A673 (cell line): ENCODE measurements around the gene FAM227A. TPM values are rescaled to one million over a fixed set of nuclear protein-coding genes. Genes with fewer than 3 reads are reported as not detected.
"Not testable (repeated sequence)": the region's sequence is repeated elsewhere in the genome, so short reads cannot be mapped to it uniquely, and the experiment has no call there.

Source experiments
- BruUV-seq: library from RNA; stranded (reverse); fragments of 400-500 nt; replicated peaks from 2 replicates; lab custom pipeline; 2021; lab: Mats Ljungman, UMichigan
- CTCF ChIA-PET: fragments of 300-600 bp; sonication (Branson Sonifier 250); formaldehyde crosslinking; loops from one replicate; lab custom pipeline; 2022; ENCODE audit warnings: antibody characterized with exemption; lab: Charles Lee
- POLR2A ChIA-PET: fragments of 300-600 bp; sonication (Branson Sonifier 250); formaldehyde crosslinking; loops from one replicate; lab custom pipeline; 2022; ENCODE audit warnings: antibody characterized with exemption; ENCODE audit not compliant: low non-redundant PET; lab: Charles Lee
- DNase-seq: peaks from one replicate; pipeline ENCODE4 v3.0.0-alpha.2; 2015; ENCODE audit warnings: low spot score
- H3K27ac ChIP-seq: fragments of 200-600 bp; sonication (generic); 2 replicates; pipeline ENCODE4 v1.5.1; 2016; ENCODE audit warnings: mixed run types, low read depth, mild to moderate bottlenecking, mixed read lengths, antibody characterized with exemption, low read length; ENCODE audit not compliant: poor library complexity, severe bottlenecking
- H3K27me3 ChIP-seq: fragments of 200-600 bp; sonication (generic); replicated peaks from 2 replicates; pipeline ENCODE4 v1.6.1; 2017; ENCODE audit warnings: mixed run types, low read depth, mild to moderate bottlenecking, mixed read lengths, antibody characterized with exemption, low read length; ENCODE audit not compliant: insufficient read depth, poor library complexity
- H3K36me3 ChIP-seq: fragments of 200-600 bp; sonication (generic); 2 replicates; pipeline ENCODE4 v1.6.1; 2016; ENCODE audit warnings: mixed run types, mild to moderate bottlenecking, mixed read lengths, antibody characterized with exemption, low read length; ENCODE audit not compliant: insufficient read depth, poor library complexity, severe bottlenecking
- H3K4me1 ChIP-seq: fragments of 200-600 bp; sonication (generic); 2 replicates; pipeline ENCODE4 v1.6.1; 2017; ENCODE audit warnings: mixed run types, mild to moderate bottlenecking, mixed read lengths, antibody characterized with exemption, low read length; ENCODE audit not compliant: insufficient read depth, poor library complexity, severe bottlenecking
- H3K4me3 ChIP-seq: fragments of 200-600 bp; sonication (generic); 2 replicates; pipeline ENCODE4 v1.5.1; 2016; ENCODE audit warnings: low read depth, mixed run types, mild to moderate bottlenecking, mixed read lengths, low read length; ENCODE audit not compliant: poor library complexity, severe bottlenecking
- H3K9me3 ChIP-seq: fragments of 200-600 bp; sonication (generic); 2 replicates; pipeline ENCODE4 v1.6.1; 2016; ENCODE audit warnings: mixed run types, low read depth, mild to moderate bottlenecking, mixed read lengths, antibody characterized with exemption, low read length; ENCODE audit not compliant: poor library complexity, severe bottlenecking
- EZH2 ChIP-seq: fragments of 200-600 bp; sonication (generic); IDR thresholded peaks from 2 replicates; pipeline ENCODE4 v1.6.1; 2017; ENCODE audit warnings: borderline replicate concordance, low read depth, mild to moderate bottlenecking, mixed read lengths, antibody characterized with exemption, low read length; ENCODE audit not compliant: poor library complexity, severe bottlenecking
- intact Hi-C: fragments of 100-400 bp; cut with micrococcal nuclease; formaldehyde crosslinking; loops from one replicate; pipeline ENCODE4 v1.10.0; 2022; ENCODE audit not compliant: unreplicated experiment
- total RNA-seq: library from RNA; stranded (reverse); gene quantifications from 2 replicates; pipeline ENCODE4 v1.2.3, GENCODE V29; 2021
- TF ChIP-seq, protein P1 (sequence below): fragments of 300-800, 200-600 bp; sonication (generic); conservative IDR thresholded peaks from 2 replicates; pipeline ENCODE4 v1.5.1; 2017; ENCODE audit warnings: low read depth, mild to moderate bottlenecking, antibody characterized with exemption, low read length, moderate library complexity, mixed read lengths

Gene FAM227A
- total RNA-seq, 1 experiment from 2014 or later = 3.8 TPM

- DNase-seq = no peak
- Histone ChIP-seq H3K27ac (no peak overlapping the region), H3K4me1 (no peaks in the 10 kb centered on the region), H3K27me3 (no peaks in the 10 kb centered on the region), H3K9me3 (no peaks in the 10 kb centered on the region), H3K4me3 (no peak overlapping the region), H3K36me3 (no peaks in the 10 kb centered on the region)
- TF ChIP-seq EZH2 = no peak
- TF ChIP-seq, protein P1, sequence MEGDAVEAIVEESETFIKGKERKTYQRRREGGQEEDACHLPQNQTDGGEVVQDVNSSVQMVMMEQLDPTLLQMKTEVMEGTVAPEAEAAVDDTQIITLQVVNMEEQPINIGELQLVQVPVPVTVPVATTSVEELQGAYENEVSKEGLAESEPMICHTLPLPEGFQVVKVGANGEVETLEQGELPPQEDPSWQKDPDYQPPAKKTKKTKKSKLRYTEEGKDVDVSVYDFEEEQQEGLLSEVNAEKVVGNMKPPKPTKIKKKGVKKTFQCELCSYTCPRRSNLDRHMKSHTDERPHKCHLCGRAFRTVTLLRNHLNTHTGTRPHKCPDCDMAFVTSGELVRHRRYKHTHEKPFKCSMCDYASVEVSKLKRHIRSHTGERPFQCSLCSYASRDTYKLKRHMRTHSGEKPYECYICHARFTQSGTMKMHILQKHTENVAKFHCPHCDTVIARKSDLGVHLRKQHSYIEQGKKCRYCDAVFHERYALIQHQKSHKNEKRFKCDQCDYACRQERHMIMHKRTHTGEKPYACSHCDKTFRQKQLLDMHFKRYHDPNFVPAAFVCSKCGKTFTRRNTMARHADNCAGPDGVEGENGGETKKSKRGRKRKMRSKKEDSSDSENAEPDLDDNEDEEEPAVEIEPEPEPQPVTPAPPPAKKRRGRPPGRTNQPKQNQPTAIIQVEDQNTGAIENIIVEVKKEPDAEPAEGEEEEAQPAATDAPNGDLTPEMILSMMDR = no peak
- no TSS peak for BruUV-seq
- ChIA-PET CTCF (no interaction called here), POLR2A (no interaction called here)
- intact Hi-C loops = no loop called here
Measured at GRCh38 chr22:38602166-38602565, 54.0 kb downstream of the FAM227A start.

DNA sequence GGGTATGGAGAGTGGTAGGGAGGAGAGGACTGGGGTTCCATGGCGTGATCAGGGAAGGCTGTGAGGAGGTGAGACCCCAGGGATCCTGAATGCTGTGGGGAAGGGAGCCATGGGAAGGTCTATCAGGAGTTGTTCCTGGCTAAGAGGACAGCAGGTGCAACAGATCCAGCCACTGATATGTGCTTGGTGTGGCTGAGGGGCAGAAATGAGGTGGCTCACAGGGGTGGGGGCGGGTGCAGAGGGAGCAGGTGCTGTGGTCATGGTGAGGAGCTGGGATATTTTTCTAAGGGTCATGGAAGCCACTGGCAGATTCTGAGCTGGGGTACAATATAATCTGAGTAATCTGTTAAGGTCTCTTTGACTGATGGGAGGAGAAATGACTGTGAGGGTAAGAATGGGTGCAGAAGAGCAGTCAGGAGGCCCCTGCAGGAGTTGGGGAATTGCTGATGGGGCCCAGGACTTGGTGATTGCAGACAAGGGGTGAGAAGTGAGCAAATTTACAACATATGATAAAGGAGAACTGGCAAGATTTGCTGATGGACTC, 54.9 kb downstream of the FAM227A start:
- CTCF ChIA-PET = no interaction called here
- Histone ChIP-seq H3K4me3 (no peak overlapping the region), H3K27ac (no peak overlapping the region), H3K4me1 (no peaks in the 10 kb centered on the region), H3K36me3 (no peaks in the 10 kb centered on the region), H3K27me3 (no peaks in the 10 kb centered on the region), H3K9me3 (no peaks in the 10 kb centered on the region)
- TF ChIP-seq, protein P1 = no peak
- no peak for TF ChIP-seq EZH2
- DNase-seq = no peak
- intact Hi-C loops = no loop called here
- POLR2A ChIA-PET = no interaction called here
- no TSS peak for BruUV-seq

DNA sequence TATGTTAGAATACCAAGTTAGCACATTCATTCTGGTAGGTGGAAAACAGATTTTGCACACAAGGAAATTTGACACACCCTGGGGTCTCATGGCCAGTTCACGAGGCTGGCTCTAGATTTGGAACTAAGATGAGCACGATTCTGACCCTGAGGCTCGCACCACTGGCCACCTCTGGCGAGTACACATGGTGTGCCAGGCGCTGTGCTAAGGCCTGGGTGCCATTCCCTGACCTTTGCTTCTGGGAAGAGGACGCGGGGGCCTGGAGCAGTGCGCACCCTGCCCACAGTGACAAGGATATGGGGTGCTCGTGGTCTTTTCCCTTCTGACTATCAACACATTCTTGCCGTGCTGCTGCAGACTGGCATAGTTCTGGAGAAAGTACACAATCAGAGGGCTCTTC, 56.7 kb downstream of the FAM227A start:
- BruUV-seq = no TSS peak
- no peak overlapping the region for H3K27ac ChIP-seq
- H3K4me3 ChIP-seq = no peak overlapping the region
- TF ChIP-seq EZH2 = no peak
- TF ChIP-seq, protein P1 = no peak
- intact Hi-C loops = no loop called here
- no peak for DNase-seq
- no peaks in the 10 kb centered on the region for H3K36me3 ChIP-seq
- no peaks in the 10 kb centered on the region for H3K4me1 ChIP-seq
- ChIA-PET CTCF (no interaction called here), POLR2A (no interaction called here)
- H3K27me3 ChIP-seq = no peaks in the 10 kb centered on the region
- no peaks in the 10 kb centered on the region for H3K9me3 ChIP-seq

- H3K9me3 ChIP-seq, BruUV-seq, H3K4me1 ChIP-seq, H3K27ac ChIP-seq, CTCF ChIA-PET, H3K27me3 ChIP-seq, H3K4me3 ChIP-seq, intact Hi-C loops, H3K36me3 ChIP-seq, POLR2A ChIA-PET, DNase-seq: not testable (repeated sequence)
Measured at GRCh38 chr22:38582923-38583322, 73.3 kb downstream of the FAM227A start.
